GM18505 (cell line): ENCODE data around the gene NPBWR2.

Experiments
- ATAC-seq: cut with Tn5 transposase; IDR thresholded peaks from one replicate; pipeline ENCODE4 v1.9.1; 2021; ENCODE audit not compliant: unreplicated experiment
- POLR2A ChIP-seq: IDR thresholded peaks from 4 replicates; pipeline ENCODE4 v1.6.1; 2011; ENCODE audit warnings: borderline replicate concordance; ENCODE audit not compliant: insufficient read depth, insufficient read length; ENCODE audit errors: extremely low read depth

The NPBWR2 gene

DNA sequence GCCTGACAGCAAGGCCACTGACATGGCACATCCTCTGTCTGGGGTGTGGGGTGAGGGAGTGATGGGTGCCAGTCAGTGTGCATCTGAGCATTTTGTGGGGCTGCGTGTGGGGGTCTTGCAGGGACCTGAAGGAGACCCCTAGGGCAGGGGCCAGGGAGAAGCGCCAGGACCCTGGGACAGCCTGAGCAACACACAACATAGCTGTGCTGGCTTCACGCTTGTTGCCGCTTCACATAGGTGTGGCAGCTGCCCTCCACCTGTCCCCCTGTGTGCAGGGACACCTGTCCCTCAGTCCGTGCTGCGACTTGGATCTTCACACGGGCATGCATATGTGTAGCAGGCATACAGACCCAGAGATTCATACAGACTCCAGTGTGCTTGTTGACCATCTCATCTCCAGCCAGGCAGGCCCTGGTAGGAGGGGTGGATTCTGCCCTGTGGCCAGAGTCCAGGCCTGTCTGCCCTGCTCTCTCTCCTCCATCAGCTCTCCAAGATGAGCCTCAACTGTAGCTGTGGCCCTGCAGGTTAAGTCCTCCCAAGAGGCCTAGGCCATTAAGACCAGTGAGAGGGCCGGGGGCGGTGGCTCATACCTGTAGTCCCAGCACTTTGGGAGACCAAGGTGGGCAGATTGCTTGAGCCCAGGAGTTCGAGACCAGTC is 3.2 kb upstream of the NPBWR2 start:
- no peak for TF ChIP-seq POLR2A
- no peak for ATAC-seq

DNA sequence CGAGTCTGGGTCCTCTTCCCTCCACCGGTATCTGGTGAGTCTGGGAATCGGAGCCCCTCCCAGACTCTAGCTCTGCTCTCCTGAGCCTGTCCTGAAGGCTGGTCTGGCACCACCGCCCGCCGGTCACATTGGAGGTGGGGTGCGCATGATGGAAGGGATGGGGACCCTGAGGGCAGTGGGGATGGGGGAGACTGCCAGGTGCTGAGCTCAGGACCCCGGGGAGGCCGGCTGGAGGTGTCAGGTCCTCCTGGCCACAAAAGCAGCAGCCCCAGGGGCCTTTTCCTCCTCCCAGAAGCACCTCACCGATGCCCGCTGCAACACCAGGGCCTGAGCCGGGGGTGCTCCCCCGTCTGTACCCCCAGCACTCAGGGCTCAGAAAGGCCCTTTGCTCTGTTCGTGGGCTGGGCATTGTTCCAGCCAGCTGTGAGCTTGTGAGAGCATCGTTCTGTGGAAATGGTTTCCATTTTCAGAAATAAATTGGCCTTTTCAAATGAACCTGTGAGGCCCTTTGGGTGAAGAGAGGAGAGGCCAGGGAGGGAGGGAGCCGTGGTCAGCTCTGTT is 2.5 kb upstream of the NPBWR2 start:
- no peak for TF ChIP-seq POLR2A

DNA sequence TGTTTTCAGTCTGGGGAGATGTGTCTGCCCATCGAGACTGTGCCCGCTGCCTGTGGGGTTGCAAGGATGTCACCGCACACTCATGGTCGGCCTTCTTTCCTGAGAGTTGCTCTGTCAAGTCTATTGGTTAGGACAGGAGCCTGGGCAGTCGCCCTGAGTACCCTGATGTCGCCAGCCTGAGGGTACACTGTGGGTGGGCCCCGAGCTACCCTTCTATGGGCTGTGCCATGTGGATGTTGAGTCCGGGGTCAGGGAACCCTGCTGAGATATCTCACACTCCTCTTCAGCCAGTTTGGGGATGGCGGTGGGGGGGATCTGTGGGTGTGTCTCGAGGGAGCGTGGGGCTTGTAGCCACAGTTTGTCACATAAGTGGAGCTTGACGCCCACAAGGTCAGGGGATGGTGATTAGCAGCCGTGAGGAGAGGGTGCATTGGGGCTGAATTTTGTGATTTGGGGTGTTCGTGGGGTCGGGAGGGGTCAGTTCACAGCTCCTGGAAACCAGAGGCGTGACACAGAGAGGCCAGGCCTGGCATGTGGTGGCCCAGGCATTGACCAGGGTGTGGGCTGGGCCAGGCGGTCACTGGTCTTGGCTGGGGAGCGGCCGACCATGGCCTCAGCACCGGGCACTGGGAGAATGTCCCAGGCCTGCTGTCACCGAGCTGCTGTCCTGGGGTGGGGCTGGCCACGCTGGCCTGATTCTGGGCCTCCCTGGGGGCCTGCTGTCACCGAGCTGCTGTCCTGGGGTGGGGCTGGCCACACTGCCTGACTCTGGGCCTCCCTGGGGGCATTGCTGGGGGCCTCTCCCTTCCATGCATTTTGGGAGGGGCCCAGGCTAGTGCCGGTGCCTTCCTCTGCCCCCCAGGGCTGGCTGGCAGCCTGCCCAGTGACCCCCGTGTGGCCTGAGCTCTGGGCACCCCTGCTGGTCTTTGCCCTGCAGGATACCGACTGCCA is 1.6 kb upstream of the NPBWR2 start:
- TF ChIP-seq POLR2A: no peak
- no peak for ATAC-seq

More for the DNA sequence above, 2.5 kb upstream of the NPBWR2 start:
- no peak for ATAC-seq

DNA sequence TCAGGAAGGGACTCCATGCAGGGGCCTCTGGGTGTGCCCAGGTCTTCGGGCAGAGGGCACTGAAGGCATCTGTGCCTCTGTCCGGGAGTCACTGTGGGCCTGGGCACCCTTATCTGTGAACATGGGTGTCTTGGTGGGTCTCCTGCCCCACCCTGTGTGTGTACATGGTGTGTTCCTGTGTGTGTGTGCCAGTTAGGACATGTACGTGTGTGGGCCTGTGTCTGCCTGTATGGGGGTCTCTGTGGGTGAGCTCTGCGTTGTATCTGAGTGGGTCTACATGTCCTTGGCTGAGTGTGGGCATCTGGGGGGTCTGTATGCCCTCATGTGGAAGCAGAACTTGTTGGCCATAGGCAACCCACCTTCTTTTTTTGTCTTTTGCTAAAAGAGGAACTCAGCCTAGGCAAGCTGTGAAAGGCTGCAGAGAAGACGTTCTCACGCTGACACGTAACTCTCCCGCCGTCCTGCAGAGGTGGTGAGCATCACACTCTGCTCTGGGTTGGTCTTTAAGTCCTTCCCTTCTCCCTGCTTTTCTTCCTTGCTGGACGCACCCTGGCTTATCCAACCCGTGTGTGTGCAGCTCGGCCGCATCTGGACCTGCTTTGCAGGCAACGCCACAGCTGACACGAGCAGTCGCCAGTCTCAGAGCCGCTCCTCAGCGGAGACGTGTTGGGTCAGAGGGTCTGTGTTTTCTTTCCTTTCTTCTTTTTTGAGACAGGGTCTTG is 532 bp upstream of the NPBWR2 start:
- TF ChIP-seq POLR2A: no peak
- no peak for ATAC-seq

DNA sequence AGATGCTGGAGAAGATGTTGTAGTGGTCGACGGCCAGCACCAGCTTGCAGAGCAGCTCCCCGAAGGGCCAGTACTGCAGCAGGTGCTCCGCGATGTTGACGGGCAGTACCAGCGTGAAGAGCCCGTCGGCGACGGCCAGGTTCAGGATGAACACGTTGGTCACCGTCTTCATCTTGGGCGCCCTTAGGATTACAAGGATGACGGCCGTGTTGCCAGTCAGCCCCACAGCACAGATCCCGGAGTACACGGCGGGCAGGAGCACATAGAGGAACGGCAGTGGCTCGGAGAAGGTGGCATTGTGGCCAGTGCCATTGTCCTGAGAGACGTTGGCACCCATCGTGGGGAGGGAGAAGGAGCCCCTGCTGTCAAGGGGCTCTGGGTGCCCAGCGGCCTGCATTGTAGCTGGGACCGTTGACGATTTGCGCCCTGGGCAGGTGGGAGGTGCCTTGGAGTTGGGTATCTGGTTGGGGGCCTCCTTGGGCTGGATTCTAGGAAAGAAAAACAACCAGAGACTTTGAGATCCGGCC is 867 bp downstream of the NPBWR2 start:
- no peak for ATAC-seq
- TF ChIP-seq POLR2A: no peak

DNA sequence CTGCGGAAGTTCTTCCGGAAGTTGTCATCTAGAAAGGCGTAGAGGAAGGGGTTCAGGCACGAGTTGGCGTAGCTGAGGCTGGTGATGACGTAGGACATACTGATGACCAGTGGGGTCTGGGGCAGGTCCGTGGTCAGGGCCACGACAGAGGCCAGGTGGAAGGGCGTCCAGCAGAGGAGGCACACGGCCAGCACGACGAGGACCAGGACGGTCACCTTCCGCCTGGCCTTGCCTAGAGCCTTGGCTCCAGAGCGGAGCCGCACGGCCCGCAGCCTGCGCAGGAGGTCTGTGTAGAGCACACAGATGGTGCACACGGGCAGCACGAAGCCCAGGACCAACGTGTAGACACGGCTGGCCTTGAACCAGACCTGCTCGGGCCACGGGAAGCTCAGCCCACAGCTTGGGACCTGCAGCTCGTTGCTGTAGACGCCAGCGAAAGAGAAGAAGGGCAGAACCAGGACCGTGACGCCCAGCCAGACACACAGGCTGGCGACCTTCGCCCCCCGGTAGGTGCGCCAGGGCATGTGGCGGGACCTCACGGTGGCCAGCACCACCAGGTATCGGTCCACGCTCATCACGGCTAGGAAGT is 1.4 kb downstream of the NPBWR2 start:
- ATAC-seq: no peak
- TF ChIP-seq POLR2A: no peak

DNA sequence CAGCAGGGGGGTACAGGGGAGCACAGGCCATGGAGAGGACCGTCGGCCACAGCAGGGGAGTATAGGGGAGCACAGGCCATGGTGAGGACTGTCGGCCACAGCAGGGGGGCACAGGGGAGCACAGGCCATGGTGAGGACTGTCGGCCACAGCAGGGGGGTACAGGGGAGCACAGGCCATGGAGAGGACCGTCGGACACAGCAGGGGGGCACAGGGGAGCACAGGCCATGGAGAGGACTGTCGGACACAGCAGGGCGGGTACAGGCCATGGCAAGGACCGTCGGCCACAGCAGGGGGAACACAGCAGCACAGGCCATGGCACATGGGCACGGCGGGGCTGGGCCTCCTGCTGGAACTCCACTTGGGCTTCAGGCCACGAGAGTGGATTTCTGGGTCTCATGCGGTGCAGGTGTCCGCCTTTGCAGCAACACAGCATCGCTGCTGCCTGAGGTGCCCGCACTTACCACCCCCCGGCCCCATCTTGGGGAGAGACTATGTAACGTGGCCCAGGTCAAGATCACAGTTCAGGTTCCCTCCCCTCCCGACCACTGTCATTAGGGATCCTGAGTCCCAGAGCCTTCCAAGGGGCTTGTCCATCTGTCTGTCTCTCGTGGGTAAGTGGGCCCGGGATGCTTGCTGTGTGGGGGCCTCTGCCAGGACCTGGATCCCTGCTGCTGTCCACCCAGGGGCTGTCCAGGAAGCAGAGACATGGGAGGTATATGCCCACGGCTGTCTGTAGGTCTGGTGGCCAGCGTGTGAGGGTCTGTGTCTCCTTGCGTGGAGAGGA is 2.5 kb downstream of the NPBWR2 start:
- no peak for TF ChIP-seq POLR2A
- no peak for ATAC-seq

DNA sequence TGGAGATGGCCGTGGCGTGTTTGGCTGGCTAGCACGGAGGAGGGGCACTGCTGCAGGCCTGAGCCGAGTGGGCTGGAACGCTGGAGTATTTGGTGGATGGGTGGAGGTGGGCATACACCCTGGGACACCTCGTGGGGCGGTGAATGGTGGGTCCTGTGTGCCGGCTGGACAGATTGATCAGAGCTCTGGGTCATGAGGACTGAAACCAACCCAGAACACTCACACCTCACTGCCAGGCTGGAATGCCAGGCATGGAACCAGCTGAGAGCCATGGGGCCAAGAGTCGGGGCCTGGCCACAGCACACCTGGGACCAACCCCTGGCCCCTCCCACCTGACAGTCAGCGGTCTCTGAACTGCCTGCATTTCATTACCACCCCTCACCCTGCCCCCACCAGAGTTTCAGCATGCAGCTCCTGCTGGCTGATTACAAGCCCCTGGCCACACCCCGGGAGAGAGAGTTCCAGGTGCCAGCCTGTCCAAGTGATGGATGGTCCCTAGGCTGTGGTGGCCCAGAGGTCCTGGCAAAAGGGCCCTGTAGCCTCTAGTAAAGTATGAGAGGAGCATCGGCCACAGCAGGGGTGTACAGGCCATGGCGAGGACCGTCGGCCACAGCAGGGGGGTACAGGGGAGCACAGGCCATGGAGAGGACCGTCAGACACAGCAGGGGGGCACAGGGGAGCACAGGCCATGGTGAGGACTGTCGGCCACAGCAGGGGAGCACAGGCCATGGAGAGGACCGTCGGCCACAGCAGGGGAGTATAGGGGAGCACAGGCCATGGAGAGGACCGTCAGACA is 3.3 kb downstream of the NPBWR2 start:
- ATAC-seq: no peak
- TF ChIP-seq POLR2A: no peak

DNA sequence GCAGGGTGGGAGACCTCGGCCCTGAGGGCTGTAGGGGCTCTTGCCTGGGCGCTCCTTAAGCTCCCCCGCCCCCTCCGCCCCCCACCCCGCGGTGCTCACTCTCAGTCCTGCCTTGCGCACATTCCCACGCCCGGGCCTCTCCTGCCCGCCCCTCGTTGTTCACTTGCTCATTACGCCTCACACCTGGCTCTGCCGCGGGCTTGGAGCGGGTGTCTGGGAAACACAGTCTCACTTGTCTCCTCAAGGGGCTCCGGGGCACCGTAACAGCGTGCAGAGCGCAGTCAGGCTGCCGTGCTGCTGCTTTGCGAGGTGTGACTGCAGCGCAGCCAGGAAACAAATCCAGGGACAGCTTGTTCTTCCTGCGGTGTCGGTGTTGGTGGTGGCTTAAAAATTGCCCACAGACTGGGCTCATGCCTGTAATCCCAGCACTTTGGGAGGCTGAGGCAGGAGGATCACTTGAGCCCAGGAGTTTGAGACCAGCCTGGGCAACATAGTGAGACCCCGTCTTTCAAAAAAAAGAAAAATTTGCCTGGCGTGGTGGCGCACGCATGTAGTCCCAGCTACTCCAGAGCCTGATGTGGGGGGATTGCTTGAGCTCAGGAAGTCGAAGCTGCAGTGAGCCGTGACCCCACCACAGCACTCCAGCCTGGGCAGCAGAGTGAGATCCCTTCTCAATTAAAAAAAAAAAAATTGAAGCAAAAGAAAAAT is 4.6 kb downstream of the NPBWR2 start:
- TF ChIP-seq POLR2A: no peak
- no peak for ATAC-seq

DNA sequence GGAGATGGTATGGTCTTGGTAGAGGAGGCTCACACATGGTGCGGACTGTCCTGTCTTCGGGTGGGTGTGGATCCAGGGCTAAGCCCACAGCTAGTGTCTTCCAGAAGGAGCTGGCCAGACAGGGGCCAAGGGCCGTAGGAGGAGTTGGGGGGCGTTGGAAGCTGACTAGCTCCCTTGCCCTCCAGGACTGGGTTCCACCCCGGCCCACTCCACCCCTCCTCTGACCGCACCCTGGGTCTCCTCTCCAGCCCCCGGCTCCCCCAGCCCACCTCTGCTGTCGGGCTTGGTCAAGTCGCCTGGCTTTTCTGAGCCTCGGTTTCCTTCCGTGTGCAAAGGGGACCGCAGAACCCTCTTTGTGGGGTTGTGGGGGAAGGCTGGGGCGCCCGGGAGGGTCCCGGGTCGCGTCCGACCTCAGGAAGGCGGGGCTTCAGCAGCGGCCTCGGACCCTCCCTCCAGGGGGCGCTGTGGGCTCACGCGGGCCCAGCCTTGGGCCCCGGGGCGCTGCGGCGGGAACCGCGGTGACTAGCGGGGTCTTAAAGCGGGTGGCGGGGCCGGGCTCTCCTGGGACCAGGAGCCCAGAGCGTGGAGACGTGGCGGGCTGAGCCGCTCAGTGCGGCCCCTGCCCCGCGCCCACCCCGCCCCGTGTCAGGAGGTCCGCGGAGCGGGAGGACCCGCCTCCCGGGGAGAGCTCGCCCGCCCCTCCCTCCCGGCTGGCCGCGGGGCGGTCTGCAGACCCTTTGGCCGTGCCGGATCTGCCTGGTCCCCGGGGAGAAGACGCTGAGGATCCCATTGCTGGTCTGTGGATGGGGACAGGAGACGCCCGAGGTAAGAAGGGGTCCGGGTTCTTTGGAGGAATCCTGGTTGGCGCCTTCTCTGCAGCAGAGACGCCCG is 5.4 kb downstream of the NPBWR2 start:
- ATAC-seq: no peak
- TF ChIP-seq POLR2A: no peak

DNA sequence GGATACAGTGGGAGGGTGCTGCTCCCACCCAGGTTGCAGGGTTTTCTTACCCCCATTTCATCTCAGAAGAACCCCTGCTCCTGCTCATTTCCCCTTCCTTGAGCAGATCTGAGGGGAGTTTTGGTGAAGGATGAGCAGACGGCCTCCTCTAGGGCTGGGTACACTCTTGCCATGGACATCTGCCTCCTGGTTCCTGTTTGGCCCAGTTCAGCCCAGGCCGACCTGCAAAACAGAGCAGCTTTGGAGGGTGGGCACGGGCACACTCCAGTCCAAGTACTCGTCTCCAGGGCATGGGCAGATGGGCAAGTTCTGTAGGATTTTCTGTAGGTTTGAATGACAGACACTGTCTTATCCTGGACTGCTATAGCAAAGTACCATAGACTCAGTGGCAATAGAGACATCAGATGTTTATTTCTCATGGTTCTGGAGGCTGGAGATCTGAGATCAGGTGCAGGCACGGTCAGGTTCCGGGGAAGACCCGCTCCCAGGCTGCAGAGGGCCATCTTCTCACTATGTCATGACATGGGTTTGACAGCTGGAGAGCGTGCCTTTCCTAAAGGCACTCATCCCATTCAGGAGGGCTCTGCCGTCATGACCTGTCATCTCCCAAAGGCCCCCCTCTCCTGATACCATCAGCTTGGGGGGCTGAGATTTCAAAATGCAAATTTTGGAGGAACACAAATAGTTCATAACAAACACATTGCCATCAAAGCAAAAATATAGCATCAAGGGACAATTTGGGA is 6.2 kb downstream of the NPBWR2 start:
- no peak for ATAC-seq
- TF ChIP-seq POLR2A: no peak
